Endothelial cell of umbilical vein (primary cell): ENCODE results near the gene FBLIM1. TPM values are rescaled to one million over a fixed set of nuclear protein-coding genes. Genes with fewer than 3 reads are reported as not detected.
A peak's percentile ranks its signal among the peaks of the same experiment; 100 is the strongest.

Experiments
- BruUV-seq: library from RNA; stranded (reverse); fragments of 400-500 nt; replicated peaks from 2 replicates; lab custom pipeline; 2021; lab: Mats Ljungman, UMichigan
- CTCF ChIA-PET: fragments of 300-600, 350-600 bp; sonication (Branson Sonifier 250); formaldehyde crosslinking; loops from one replicate; lab custom pipeline; 2021; ENCODE audit warnings: antibody characterized with exemption, inconsistent platforms; lab: Charles Lee
- POLR2A ChIA-PET: fragments of 300-600, 350-600 bp; sonication (Branson Sonifier 250); formaldehyde crosslinking; loops from one replicate; lab custom pipeline; 2021; ENCODE audit warnings: antibody characterized with exemption, inconsistent platforms; lab: Charles Lee
- DNase-seq: peaks from one replicate; pipeline ENCODE4 v3.0.0-alpha.2; 2011; ENCODE audit warnings: low read depth, low spot score
- FAIRE-seq: peaks from 2 replicates; lab custom pipeline; 2011; peaks lifted over from hg19 to GRCh38; lab: Jason Lieb, UNC
- H2AFZ ChIP-seq: 2 replicates; pipeline ENCODE4 v1.6.0; 2012; ENCODE audit warnings: low read depth, low read length, control low read depth, inconsistent platforms
- H3K27ac ChIP-seq: 2 replicates; pipeline ENCODE4 v1.5.1; 2011; ENCODE audit warnings: low read depth, mild to moderate bottlenecking, control low read depth, low read length, moderate library complexity; ENCODE audit not compliant: insufficient read depth
- H3K27me3 ChIP-seq, 2 experiments: 2 replicates each; pipeline versions ENCODE4 v1.6.0 to v1.6.1; 2011; ENCODE audit warnings: low read length in 2 of 2, mixed read lengths in 1 of 2; ENCODE audit not compliant: control insufficient read depth in 2 of 2, insufficient read depth in 2 of 2
- H3K36me3 ChIP-seq, 2 experiments: 2 replicates in 1 of 2; 3 replicates in 1 of 2; pipeline ENCODE4 v1.5.1; 2011; ENCODE audit warnings: low read length in 2 of 2, mild to moderate bottlenecking in 1 of 2, moderate library complexity in 1 of 2; ENCODE audit not compliant: control insufficient read depth in 2 of 2, insufficient read depth in 2 of 2; ENCODE audit errors: extremely low read depth in 1 of 2
- H3K4me1 ChIP-seq: 3 replicates; pipeline ENCODE4 v1.5.1; 2011; ENCODE audit warnings: mild to moderate bottlenecking, low read length; ENCODE audit not compliant: control insufficient read depth, insufficient read depth; ENCODE audit errors: extremely low read depth
- H3K4me2 ChIP-seq: 2 replicates; pipeline ENCODE4 v1.6.1; 2011; ENCODE audit warnings: low read length, control low read depth, mixed read lengths; ENCODE audit not compliant: insufficient read depth
- H3K4me3 ChIP-seq, 3 experiments: fragments of 200-600 bp in 1 of 3; sonication (generic), shearing (Covaris generic) in 1 of 3; replicated peaks in 1 of 3; 2 replicates each; pipeline ENCODE4 v1.5.1; 2011 to 2016; ENCODE audit warnings: control low read depth in 3 of 3, low read length in 3 of 3, mild to moderate bottlenecking in 2 of 3, inconsistent platforms in 1 of 3, low read depth in 1 of 3, moderate library complexity in 1 of 3; ENCODE audit not compliant: insufficient read depth in 1 of 3
- H3K79me2 ChIP-seq: 2 replicates; pipeline ENCODE4 v1.6.0; 2012; ENCODE audit warnings: low read length, inconsistent platforms; ENCODE audit not compliant: control insufficient read depth, insufficient read depth
- H3K9ac ChIP-seq: replicated peaks from 2 replicates; pipeline ENCODE3; 2011; ENCODE audit warnings: low read length, control low read depth; ENCODE audit not compliant: insufficient read depth; ENCODE audit errors: extremely low read depth
- H3K9me1 ChIP-seq: replicated peaks from 3 replicates; pipeline ENCODE4 v1.6.0; 2011; ENCODE audit warnings: mild to moderate bottlenecking, low read length; ENCODE audit not compliant: control insufficient read depth, insufficient read depth; ENCODE audit errors: extremely low read depth
- H3K9me3 ChIP-seq: replicated peaks from 2 replicates; pipeline ENCODE4 v1.5.1; 2012; ENCODE audit warnings: low read length, inconsistent platforms; ENCODE audit not compliant: control insufficient read depth, insufficient read depth
- H4K20me1 ChIP-seq: replicated peaks from 2 replicates; pipeline ENCODE3; 2011; ENCODE audit warnings: mild to moderate bottlenecking, low read length; ENCODE audit not compliant: control insufficient read depth, insufficient read depth; ENCODE audit errors: extremely low read depth
- CTCF ChIP-seq, 2 donors: IDR thresholded peaks; 1 replicate in 1 of 2; 2 replicates in 1 of 2; pipeline ENCODE4 v1.5.1; 2011; ENCODE audit warnings: low read length in 2 of 2, mild to moderate bottlenecking in 2 of 2, moderate library complexity in 2 of 2, control low read depth in 1 of 2, inconsistent platforms in 1 of 2, low read depth in 1 of 2; ENCODE audit not compliant: insufficient read depth in 1 of 2; ENCODE audit errors: extremely low read depth in 1 of 2
- EZH2 ChIP-seq: IDR thresholded peaks from 2 replicates; pipeline ENCODE4 v1.6.1; 2012; ENCODE audit warnings: borderline replicate concordance, low read depth, mild to moderate bottlenecking, moderate library complexity, low read length, inconsistent platforms; ENCODE audit not compliant: severe bottlenecking
- FOS ChIP-seq: IDR thresholded peaks from 2 replicates; pipeline ENCODE4 v1.6.1; 2011; ENCODE audit warnings: mild to moderate bottlenecking, low read length, moderate library complexity, borderline replicate concordance; ENCODE audit not compliant: insufficient read depth
- GATA2 ChIP-seq: IDR thresholded peaks from 2 replicates; pipeline ENCODE4 v1.7.0; 2011; ENCODE audit warnings: low read depth, mild to moderate bottlenecking, moderate library complexity, mixed read lengths, low read length; ENCODE audit not compliant: insufficient read length, insufficient read depth
- MYC ChIP-seq: IDR thresholded peaks from one replicate; pipeline ENCODE4 v1.6.1; 2011; ENCODE audit warnings: mild to moderate bottlenecking, low read depth, low read length
- POLR2A ChIP-seq: IDR thresholded peaks from 2 replicates; pipeline ENCODE4 v1.6.1; 2012; ENCODE audit warnings: low read depth, mild to moderate bottlenecking, control low read depth, low read length
- dilution Hi-C: fragments of 300-500 bp; cut with MboI; formaldehyde crosslinking; loops from one replicate; pipeline ENCODE4 v1.15.0; 2019; ENCODE audit warnings: low sequenced_read_pairs; ENCODE audit not compliant: extremely low pct_ligation_motif_present
- intact Hi-C: fragments of 100-400 bp; cut with micrococcal nuclease; formaldehyde crosslinking; loops from one replicate; pipeline ENCODE4 v1.10.0; 2022
- polyA plus RNA-seq, 4 experiments: library from polyadenylated mRNA; depleted of rRNA in 3 of 4; stranded (reverse) in 3 of 4; unstranded in 1 of 4; fragments of >200 nt; gene quantifications; 2 replicates each; pipeline versions ENCODE4 v1.2.1 to v1.2.3, GENCODE V29; 2011 to 2012; ENCODE audit warnings: missing spikeins in 1 of 4
- total RNA-seq: library from RNA; stranded (reverse); gene quantifications from 2 replicates; pipeline ENCODE4 v1.2.3, GENCODE V29; 2021

The FBLIM1 gene
- total and polyA plus RNA-seq, 2 donors (not counting 3 experiments of a cell fraction or from before 2014, with no cell fraction given): 363 to 414 TPM

GRCh38 chr1:15777909-15778707 is 19.5 kb downstream of the FBLIM1 start:
- ChIA-PET POLR2A (interaction anchor here (0.6 kb wide), 1 partner anchor 16 kb away, joined by 3 read pairs; no protein-coding TSS in a partner anchor), CTCF (no interaction called here)
- Histone ChIP-seq H3K27ac (no peak overlapping the region), H3K9me3 (no peaks in the 10 kb centered on the region), H4K20me1 (peaks cover 3% of the 10 kb centered on the region), H3K27me3 (no peaks in the 10 kb centered on the region), H3K9me1 (no peaks in the 10 kb centered on the region), H2AFZ (no peak overlapping the region), H3K4me2 (no peak overlapping the region), H3K79me2 (peaks cover 15% of the 10 kb centered on the region), H3K4me3 (no peak overlapping the region), H3K9ac (no peak overlapping the region), H3K36me3 (peaks cover 34 to 61% of the 10 kb centered on the region in 2 experiments), H3K4me1 (no peaks in the 10 kb centered on the region)
- FAIRE-seq (peak; percentile 47), DNase-seq (no peak)
- intact Hi-C loops (no loop called here), dilution Hi-C loops (no loop called here)
- no peak for TF ChIP-seq MYC
- peak; percentile 8 for TF ChIP-seq POLR2A
- no peak for TF ChIP-seq CTCF (IDR thresholded peaks at IDR 0.05; ENCODE audit: extremely low read depth in 1 of 2, insufficient read depth in 1 of 2, low read depth in 1 of 2, low read length in 2 of 2)
- no peak for TF ChIP-seq GATA2
- no peak for TF ChIP-seq FOS
- no peak for TF ChIP-seq EZH2
- BruUV-seq: no TSS peak
